Measurements from ENCODE around the gene C11orf65. TPM values are rescaled to one million over a fixed set of nuclear protein-coding genes. Genes with fewer than 3 reads are reported as not detected.

The C11orf65 gene
- total RNA-seq, 1 donor from 2014 or later = 0.81 TPM

DNA sequence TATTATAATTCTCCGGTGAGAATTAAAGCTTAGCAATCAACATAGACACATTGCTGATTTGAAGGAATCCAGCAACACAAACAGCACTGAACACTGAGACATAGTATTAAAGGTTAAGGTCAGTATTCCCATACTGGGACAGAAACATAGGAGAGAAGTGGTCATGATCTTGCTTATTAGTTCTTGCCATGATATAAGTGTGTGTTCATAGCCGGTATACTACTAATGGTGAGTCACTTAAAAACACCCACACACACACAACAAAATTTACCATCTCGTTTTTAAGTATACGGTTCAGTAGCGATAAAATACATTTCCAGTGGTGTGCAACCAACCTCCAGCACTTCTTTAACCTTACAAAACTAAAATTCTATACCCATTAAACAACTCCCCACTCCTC lies 96.3 kb downstream of the C11orf65 start:
- no peak for TF ChIP-seq CTCF (conservative IDR thresholded peaks at IDR 0.05; ENCODE audit: low read depth, low read length)
- H3K4me3 ChIP-seq (ENCODE audit: low read depth, low read length) = no peak overlapping the region
- no peak for DNase-seq (ENCODE audit: low read depth)

DNA sequence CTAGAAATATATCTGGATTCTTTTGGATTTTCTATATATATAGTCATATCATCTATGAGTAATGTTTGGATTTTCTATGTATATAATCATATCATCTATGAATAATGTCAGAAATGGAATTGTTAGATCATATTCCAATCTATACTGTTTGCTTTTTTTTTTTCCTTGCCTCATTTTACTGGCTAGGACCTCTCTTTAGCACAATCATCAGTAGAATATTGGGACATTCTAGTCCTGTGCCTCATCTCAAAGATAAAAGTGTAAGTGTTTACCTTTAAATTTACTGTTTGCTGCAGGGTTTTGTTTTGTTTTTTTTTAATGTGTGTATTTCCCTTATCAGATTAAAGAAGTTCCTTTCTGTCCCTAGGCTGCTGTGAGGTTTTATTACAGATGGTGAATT lies 97.0 kb downstream of the C11orf65 start:
- H3K4me3 ChIP-seq (ENCODE audit: low read depth, low read length) = no peak overlapping the region
- no peak for TF ChIP-seq CTCF (conservative IDR thresholded peaks at IDR 0.05; ENCODE audit: low read depth, low read length)
- DNase-seq (ENCODE audit: low read depth) = no peak

DNA sequence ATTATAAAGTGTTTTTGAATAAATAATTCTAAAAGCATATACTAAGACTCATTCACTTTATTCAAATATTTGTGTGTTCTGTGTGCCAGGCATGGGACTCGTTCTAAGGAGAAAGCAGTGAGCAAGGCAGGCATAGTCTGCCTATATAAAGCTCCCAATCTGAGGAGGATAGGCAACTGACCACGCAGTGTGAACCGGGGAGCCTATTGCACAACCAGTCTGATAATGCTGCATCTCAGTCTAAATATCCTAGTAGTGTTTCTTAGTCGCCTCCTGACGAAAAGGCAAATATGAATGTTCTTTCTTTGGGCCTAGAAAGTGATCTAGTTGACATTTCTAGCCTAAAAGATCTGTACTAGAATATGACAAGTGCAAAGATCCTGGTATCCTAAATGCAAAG lies 98.3 kb downstream of the C11orf65 start:
- DNase-seq (ENCODE audit: low read depth) = no peak
- no peak for TF ChIP-seq CTCF (conservative IDR thresholded peaks at IDR 0.05; ENCODE audit: low read depth, low read length)
- no peak overlapping the region for H3K4me3 ChIP-seq (ENCODE audit: low read depth, low read length)

GRCh38 chr11:108368134-108368533 lies 99.2 kb downstream of the C11orf65 start:
- no peak for TF ChIP-seq CTCF (conservative IDR thresholded peaks at IDR 0.05; ENCODE audit: low read depth, low read length)
- no peak overlapping the region for H3K4me3 ChIP-seq (ENCODE audit: low read depth, low read length)
- no peak for DNase-seq (ENCODE audit: low read depth)

- DNase-seq (ENCODE audit: low read depth) = no peak
- H3K4me3 ChIP-seq (ENCODE audit: low read depth, low read length) = no peak overlapping the region
- no peak for TF ChIP-seq CTCF (conservative IDR thresholded peaks at IDR 0.05; ENCODE audit: low read depth, low read length)
Observed at GRCh38 chr11:108364159-108364558, 103.2 kb downstream of the C11orf65 start.

GRCh38 chr11:108351468-108351867 lies 115.9 kb downstream of the C11orf65 start:
- no peak overlapping the region for H3K4me3 ChIP-seq (ENCODE audit: low read depth, low read length)
- no peak for DNase-seq (ENCODE audit: low read depth)
- TF ChIP-seq CTCF (conservative IDR thresholded peaks at IDR 0.05; ENCODE audit: low read depth, low read length) = no peak

- DNase-seq (ENCODE audit: low read depth) = no peak
- TF ChIP-seq CTCF (conservative IDR thresholded peaks at IDR 0.05; ENCODE audit: low read depth, low read length) = no peak
- H3K4me3 ChIP-seq (ENCODE audit: low read depth, low read length) = no peak overlapping the region
Observed at GRCh38 chr11:108346451-108346850, 120.9 kb downstream of the C11orf65 start.
